IMR-90 (cell line): ENCODE measurements around the gene FAM193B. TPM values are rescaled to one million over a fixed set of nuclear protein-coding genes. Genes with fewer than 3 reads are reported as not detected.

Source experiments
- ATAC-seq: fragments of 200-7000 bp; cut with Tn5 transposase; 2 replicates; pipeline ENCODE4 v1.9.1; 2020; ENCODE audit warnings: low read depth, mild to moderate bottlenecking, moderate library complexity
- BruUV-seq: library from RNA; stranded (reverse); fragments of 400-500 nt; replicated peaks from 2 replicates; lab custom pipeline; 2021; lab: Mats Ljungman, UMichigan
- CTCF ChIA-PET: fragments of 300-600 bp; formaldehyde crosslinking; extraction: SDS; loops from one replicate; lab custom pipeline; 2021; ENCODE audit warnings: antibody characterized with exemption; lab: Yijun Ruan, JAX
- POLR2A ChIA-PET: fragments of 300-600 bp; sonication (Branson Sonifier 250); formaldehyde crosslinking; loops from one replicate; lab custom pipeline; 2022; ENCODE audit warnings: antibody characterized with exemption; ENCODE audit not compliant: unreplicated experiment; lab: Charles Lee
- DNase-seq: peaks from one replicate; pipeline ENCODE4 v3.0.0; 2013
- H2AFZ ChIP-seq: replicated peaks from 2 replicates; pipeline ENCODE3; 2013; ENCODE audit warnings: low read length, mild to moderate bottlenecking; ENCODE audit not compliant: poor library complexity
- H2AK5ac ChIP-seq: 2 replicates; pipeline ENCODE4 v1.6.1; 2013; ENCODE audit warnings: low read depth, low read length, inconsistent platforms
- H2AK9ac ChIP-seq: replicated peaks from 2 replicates; pipeline ENCODE3; 2013; ENCODE audit warnings: mild to moderate bottlenecking, low read depth, low read length, moderate library complexity; ENCODE audit not compliant: poor library complexity
- H2BK120ac ChIP-seq: 2 replicates; pipeline ENCODE4 v1.6.1; 2013; ENCODE audit warnings: low read depth, low read length, inconsistent platforms
- H2BK15ac ChIP-seq: 3 replicates; pipeline ENCODE4 v1.6.1; 2013; ENCODE audit warnings: low read depth, low read length, inconsistent platforms
- H2BK20ac ChIP-seq: 2 replicates; pipeline ENCODE4 v1.6.1; 2013; ENCODE audit warnings: low read depth, mild to moderate bottlenecking, inconsistent platforms, low read length, moderate library complexity
- H2BK5ac ChIP-seq: 2 replicates; pipeline ENCODE4 v1.6.1; 2013; ENCODE audit warnings: mild to moderate bottlenecking, low read depth, low read length, inconsistent platforms; ENCODE audit not compliant: poor library complexity, severe bottlenecking
- H3K14ac ChIP-seq: replicated peaks from 2 replicates; pipeline ENCODE4 v1.6.1; 2013; ENCODE audit warnings: low read depth, low read length, inconsistent platforms
- H3K18ac ChIP-seq: 2 replicates; pipeline ENCODE4 v1.6.1; 2013; ENCODE audit warnings: low read depth, low read length, control low read depth
- H3K23ac ChIP-seq: 2 replicates; pipeline ENCODE4 v1.6.1; 2013; ENCODE audit warnings: low read depth, low read length, inconsistent platforms
- H3K27ac ChIP-seq: 2 replicates; pipeline ENCODE4 v1.5.1; 2013; ENCODE audit warnings: mild to moderate bottlenecking, control low read depth, low read length; ENCODE audit not compliant: insufficient read depth
- H3K27me3 ChIP-seq: 2 replicates; pipeline ENCODE4 v1.6.1; 2013; ENCODE audit warnings: low read length; ENCODE audit not compliant: control insufficient read depth, insufficient read depth
- H3K36me3 ChIP-seq: 2 replicates; pipeline ENCODE4 v1.6.1; 2013; ENCODE audit warnings: low read length, mixed read lengths; ENCODE audit not compliant: control insufficient read depth, insufficient read depth
- H3K4ac ChIP-seq: 2 replicates; pipeline ENCODE4 v1.6.1; 2013; ENCODE audit warnings: low read depth, low read length, inconsistent platforms
- H3K4me1 ChIP-seq: 2 replicates; pipeline ENCODE4 v1.6.1; 2013; ENCODE audit warnings: low read length, mixed read lengths; ENCODE audit not compliant: control insufficient read depth, insufficient read depth
- H3K4me2 ChIP-seq: 2 replicates; pipeline ENCODE4 v1.6.1; 2013; ENCODE audit warnings: low read depth, mild to moderate bottlenecking, control low read depth, low read length, moderate library complexity
- H3K4me3 ChIP-seq: 2 replicates; pipeline ENCODE4 v1.5.1; 2013; ENCODE audit warnings: low read depth, mild to moderate bottlenecking, control low read depth, low read length, moderate library complexity; ENCODE audit not compliant: insufficient read depth
- H3K56ac ChIP-seq: 2 replicates; pipeline ENCODE4 v1.6.1; 2013; ENCODE audit warnings: low read length, inconsistent platforms; ENCODE audit not compliant: insufficient read depth; ENCODE audit errors: extremely low read depth
- H3K79me1 ChIP-seq, 2 experiments: 2 replicates each; pipeline ENCODE4 v1.6.1; 2013; ENCODE audit warnings: low read length in 2 of 2, inconsistent platforms in 1 of 2, low read depth in 1 of 2
- H3K9ac ChIP-seq: 2 replicates; pipeline ENCODE4 v1.6.1; 2013; ENCODE audit warnings: low read depth, low read length, control low read depth
- H3K9me1 ChIP-seq: 2 replicates; pipeline ENCODE4 v1.6.1; 2013; ENCODE audit warnings: low read length, inconsistent platforms; ENCODE audit not compliant: insufficient read depth
- H3K9me3 ChIP-seq: 2 replicates; pipeline ENCODE4 v1.6.1; 2013; ENCODE audit warnings: low read length; ENCODE audit not compliant: control insufficient read depth, insufficient read depth
- H4K20me1 ChIP-seq: 2 replicates; pipeline ENCODE4 v1.6.1; 2013; ENCODE audit warnings: low read length, inconsistent platforms; ENCODE audit not compliant: insufficient read depth
- H4K5ac ChIP-seq: 2 replicates; pipeline ENCODE4 v1.6.1; 2013; ENCODE audit warnings: mild to moderate bottlenecking, low read depth, low read length, control low read depth
- H4K8ac ChIP-seq, 2 experiments: 2 replicates each; pipeline ENCODE4 v1.6.1; 2013; ENCODE audit warnings: low read depth in 2 of 2, low read length in 2 of 2, control low read depth in 1 of 2, inconsistent platforms in 1 of 2
- H4K91ac ChIP-seq: 2 replicates; pipeline ENCODE4 v1.6.1; 2013; ENCODE audit warnings: low read depth, low read length, inconsistent platforms; ENCODE audit not compliant: insufficient read depth
- BHLHE40 ChIP-seq: fragments of 150-350 bp; IDR thresholded peaks from 2 replicates; pipeline ENCODE4 v1.6.1; 2016; ENCODE audit warnings: mild to moderate bottlenecking, low read depth, low read length
- CEBPB ChIP-seq: IDR thresholded peaks from 2 replicates; pipeline ENCODE4 v1.6.1; 2012; ENCODE audit warnings: low read depth, low read length, improper control_type of control experiment
- CHD1 ChIP-seq: IDR thresholded peaks from 2 replicates; pipeline ENCODE4 v1.6.1; 2012; ENCODE audit warnings: low read depth, low read length, improper control_type of control experiment
- FOS ChIP-seq: fragments of 150-350 bp; IDR thresholded peaks from 2 replicates; pipeline ENCODE4 v1.6.1; 2016; ENCODE audit warnings: low read depth, low read length
- MAFK ChIP-seq: IDR thresholded peaks from 2 replicates; pipeline ENCODE4 v1.6.1; 2012; ENCODE audit warnings: low read depth, low read length, improper control_type of control experiment
- MAZ ChIP-seq: IDR thresholded peaks from 2 replicates; pipeline ENCODE4 v1.6.1; 2012; ENCODE audit warnings: low read depth, mild to moderate bottlenecking, low read length, improper control_type of control experiment, moderate library complexity, borderline replicate concordance
- MXI1 ChIP-seq: IDR thresholded peaks from 2 replicates; pipeline ENCODE4 v1.6.1; 2012; ENCODE audit warnings: low read depth, mild to moderate bottlenecking, low read length, moderate library complexity, borderline replicate concordance
- NFE2L2 ChIP-seq: fragments of 150-350 bp; IDR thresholded peaks from 2 replicates; pipeline ENCODE4 v1.6.1; 2016; ENCODE audit warnings: low read depth, mild to moderate bottlenecking, low read length
- POLR2A ChIP-seq: IDR thresholded peaks from 2 replicates; pipeline ENCODE4 v1.6.1; 2012; ENCODE audit warnings: mild to moderate bottlenecking, low read depth, low read length
- RAD21 ChIP-seq: IDR thresholded peaks from 2 replicates; pipeline ENCODE4 v1.6.1; 2012; ENCODE audit warnings: low read length, improper control_type of control experiment
- RCOR1 ChIP-seq: IDR thresholded peaks from 2 replicates; pipeline ENCODE4 v1.6.1; 2012; ENCODE audit warnings: mild to moderate bottlenecking, low read length, improper control_type of control experiment; ENCODE audit not compliant: insufficient replicate concordance
- RFX5 ChIP-seq: IDR thresholded peaks from 2 replicates; pipeline ENCODE4 v1.8.0; 2012; ENCODE audit warnings: low read depth, mild to moderate bottlenecking, low read length, moderate library complexity
- SMC3 ChIP-seq: fragments of 150-350 bp; IDR thresholded peaks from 2 replicates; pipeline ENCODE4 v1.6.1; 2016; ENCODE audit warnings: low read depth, mild to moderate bottlenecking, antibody characterized with exemption, low read length, moderate library complexity
- WGBS, 2 experiments: methylation state at CpG; one replicate each; pipeline versions ENCODE4 v1.1.5 to v1.1.7; 2013; ENCODE audit warnings: missing lambda C conversion rate in 2 of 2; ENCODE audit not compliant: insufficient read length in 1 of 2; ENCODE audit errors: extremely low coverage in 2 of 2; 5-methylcytosine and 5-hydroxymethylcytosine counted together
- dilution Hi-C: fragments of 300-500 bp; cut with HindIII; formaldehyde crosslinking; loops from one replicate; pipeline ENCODE4 v1.14.3; 2018; ENCODE audit warnings: low sequenced_read_pairs; ENCODE audit not compliant: unreplicated experiment
- in situ Hi-C: fragments of 300-500 bp; cut with MboI; formaldehyde crosslinking; loops from 3 replicates; pipeline ENCODE4 v1.14.3; 2019; ENCODE audit warnings: low sequenced_read_pairs, inconsistent platforms, mixed read lengths
- intact Hi-C: fragments of 100-400 bp; cut with micrococcal nuclease; formaldehyde crosslinking; loops from 2 replicates; pipeline ENCODE4 v1.10.0; 2022
- polyA plus RNA-seq, 3 experiments: library from polyadenylated mRNA; depleted of rRNA; stranded (reverse); fragments of >200 nt; gene quantifications; 2 replicates each; pipeline ENCODE4 v1.2.3, GENCODE V29; 2012; ENCODE audit warnings: low replicate concordance in 1 of 3
- total RNA-seq: library from RNA; depleted of rRNA; stranded (reverse); fragments of >200 nt; gene quantifications from 2 replicates; pipeline ENCODE4 v1.2.3, GENCODE V29; 2012
- TF ChIP-seq, protein P1 (sequence below): fragments of 150-350 bp; IDR thresholded peaks from 2 replicates; pipeline ENCODE4 v1.6.1; 2017; ENCODE audit warnings: mild to moderate bottlenecking, antibody characterized with exemption, low read length, low read depth
- TF ChIP-seq, protein P2 (sequence below): fragments of 150-350 bp; IDR thresholded peaks from 2 replicates; pipeline ENCODE4 v1.6.1; 2016; ENCODE audit warnings: low read depth, mild to moderate bottlenecking, low read length, moderate library complexity, borderline replicate concordance
- TF ChIP-seq, protein P3 (sequence below): conservative IDR thresholded peaks from 2 replicates; pipeline ENCODE4 v1.5.1; 2012; ENCODE audit warnings: mild to moderate bottlenecking, low read depth, low read length, improper control_type of control experiment

The FAM193B gene
- total and polyA plus RNA-seq, 2 of the 4 experiments (the other 2 are of a cell fraction), result 9.5 to 52.2 TPM

DNA sequence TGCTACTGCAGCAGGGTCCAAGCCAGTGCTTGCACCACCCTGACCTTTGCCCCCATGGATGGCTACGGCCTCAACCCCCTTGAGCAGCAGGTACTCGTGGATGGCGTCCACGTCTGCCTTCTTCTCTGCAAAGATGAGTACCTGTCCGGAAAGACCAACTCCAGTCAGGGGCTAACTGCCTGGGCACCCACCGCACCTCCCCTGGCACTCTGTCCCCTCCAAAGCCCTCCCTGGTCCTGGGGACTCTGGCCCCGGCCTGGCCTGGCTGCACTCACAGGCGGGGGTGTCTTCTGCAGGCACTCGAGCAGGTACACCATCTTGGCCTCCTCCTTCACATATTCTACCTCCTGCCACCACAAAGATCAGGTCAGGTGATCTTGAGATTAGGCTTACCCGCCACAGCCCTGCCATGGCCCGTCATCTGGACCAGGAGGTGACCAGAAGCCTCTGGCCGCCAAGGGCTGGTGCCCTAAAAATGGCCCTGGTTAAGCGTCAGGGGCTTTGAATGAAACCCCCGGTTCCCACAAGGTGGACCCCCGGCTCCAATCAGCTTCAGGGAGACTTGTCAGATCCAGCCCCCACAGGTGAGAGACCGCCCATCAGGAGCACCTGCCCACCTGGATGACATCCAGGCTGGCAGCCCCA, 41.5 kb downstream of the FAM193B start:
- CTCF ChIA-PET, result no interaction called here
- no peak overlapping the region for H2AK5ac ChIP-seq

More for the DNA sequence above, 41.5 kb downstream of the FAM193B start:
- ATAC-seq, result no peak
- no peak overlapping the region for H4K8ac ChIP-seq
- BruUV-seq, result no TSS peak
- H3K79me1 ChIP-seq, result peaks cover 24 to 30% of the 10 kb centered on the region in 2 experiments; a peak in 3 of 4 replicates
- TF ChIP-seq POLR2A (no peak), NFE2L2 (no peak), RAD21 (no peak), MAFK (no peak), MAZ (no peak), MXI1 (no peak), BHLHE40 (no peak), RFX5 (no peak), CEBPB (no peak), RCOR1 (no peak), FOS (no peak), SMC3 (no peak), CHD1 (no peak)
- TF ChIP-seq, protein P1, sequence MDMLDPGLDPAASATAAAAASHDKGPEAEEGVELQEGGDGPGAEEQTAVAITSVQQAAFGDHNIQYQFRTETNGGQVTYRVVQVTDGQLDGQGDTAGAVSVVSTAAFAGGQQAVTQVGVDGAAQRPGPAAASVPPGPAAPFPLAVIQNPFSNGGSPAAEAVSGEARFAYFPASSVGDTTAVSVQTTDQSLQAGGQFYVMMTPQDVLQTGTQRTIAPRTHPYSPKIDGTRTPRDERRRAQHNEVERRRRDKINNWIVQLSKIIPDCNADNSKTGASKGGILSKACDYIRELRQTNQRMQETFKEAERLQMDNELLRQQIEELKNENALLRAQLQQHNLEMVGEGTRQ, result no peak
- TF ChIP-seq, protein P2, sequence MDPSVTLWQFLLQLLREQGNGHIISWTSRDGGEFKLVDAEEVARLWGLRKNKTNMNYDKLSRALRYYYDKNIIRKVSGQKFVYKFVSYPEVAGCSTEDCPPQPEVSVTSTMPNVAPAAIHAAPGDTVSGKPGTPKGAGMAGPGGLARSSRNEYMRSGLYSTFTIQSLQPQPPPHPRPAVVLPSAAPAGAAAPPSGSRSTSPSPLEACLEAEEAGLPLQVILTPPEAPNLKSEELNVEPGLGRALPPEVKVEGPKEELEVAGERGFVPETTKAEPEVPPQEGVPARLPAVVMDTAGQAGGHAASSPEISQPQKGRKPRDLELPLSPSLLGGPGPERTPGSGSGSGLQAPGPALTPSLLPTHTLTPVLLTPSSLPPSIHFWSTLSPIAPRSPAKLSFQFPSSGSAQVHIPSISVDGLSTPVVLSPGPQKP, result no peak
- TF ChIP-seq, protein P3, sequence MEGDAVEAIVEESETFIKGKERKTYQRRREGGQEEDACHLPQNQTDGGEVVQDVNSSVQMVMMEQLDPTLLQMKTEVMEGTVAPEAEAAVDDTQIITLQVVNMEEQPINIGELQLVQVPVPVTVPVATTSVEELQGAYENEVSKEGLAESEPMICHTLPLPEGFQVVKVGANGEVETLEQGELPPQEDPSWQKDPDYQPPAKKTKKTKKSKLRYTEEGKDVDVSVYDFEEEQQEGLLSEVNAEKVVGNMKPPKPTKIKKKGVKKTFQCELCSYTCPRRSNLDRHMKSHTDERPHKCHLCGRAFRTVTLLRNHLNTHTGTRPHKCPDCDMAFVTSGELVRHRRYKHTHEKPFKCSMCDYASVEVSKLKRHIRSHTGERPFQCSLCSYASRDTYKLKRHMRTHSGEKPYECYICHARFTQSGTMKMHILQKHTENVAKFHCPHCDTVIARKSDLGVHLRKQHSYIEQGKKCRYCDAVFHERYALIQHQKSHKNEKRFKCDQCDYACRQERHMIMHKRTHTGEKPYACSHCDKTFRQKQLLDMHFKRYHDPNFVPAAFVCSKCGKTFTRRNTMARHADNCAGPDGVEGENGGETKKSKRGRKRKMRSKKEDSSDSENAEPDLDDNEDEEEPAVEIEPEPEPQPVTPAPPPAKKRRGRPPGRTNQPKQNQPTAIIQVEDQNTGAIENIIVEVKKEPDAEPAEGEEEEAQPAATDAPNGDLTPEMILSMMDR, result no peak
- no peaks in the 10 kb centered on the region for H3K9me1 ChIP-seq
- H2BK15ac ChIP-seq, result no peak overlapping the region
- in situ Hi-C loops (no loop called here), dilution Hi-C loops (no loop called here), intact Hi-C loops (no loop called here)
- no peak overlapping the region for H3K14ac ChIP-seq
- H3K9ac ChIP-seq, result no peak overlapping the region
- no peak overlapping the region for H3K18ac ChIP-seq
- no peak overlapping the region for H3K4ac ChIP-seq
- no peak overlapping the region for H2BK20ac ChIP-seq
- H4K5ac ChIP-seq, result no peak overlapping the region
- POLR2A ChIA-PET, result no interaction called here
- no peaks in the 10 kb centered on the region for H3K27me3 ChIP-seq
- H2BK5ac ChIP-seq, result no peak overlapping the region
- no peak overlapping the region for H3K4me2 ChIP-seq
- WGBS, 2 experiments, result 93% methylated on average over 6 of the region's 16 CpGs; no CpG with 5 or more reads in 1 of the 2 experiments
- H2AFZ ChIP-seq, result no peak overlapping the region
- peaks cover 54% of the 10 kb centered on the region for H3K36me3 ChIP-seq
- no peak for DNase-seq
- no peak overlapping the region for H3K23ac ChIP-seq
- no peak overlapping the region for H3K4me3 ChIP-seq
- H3K56ac ChIP-seq, result no peak overlapping the region
- no peaks in the 10 kb centered on the region; the same call in 1 of the 2 replicates for H4K20me1 ChIP-seq
- no peak overlapping the region for H2BK120ac ChIP-seq
- H3K27ac ChIP-seq, result no peak overlapping the region
- no peaks in the 10 kb centered on the region for H3K9me3 ChIP-seq
- no peak overlapping the region for H4K91ac ChIP-seq
- H3K4me1 ChIP-seq, result peaks cover 7% of the 10 kb centered on the region
- H2AK9ac ChIP-seq, result no peak overlapping the region
